ENCODE data around the gene CFAP68.

- TF ChIP-seq SP2 (IDR thresholded peaks at IDR 0.05; ENCODE audit: low read length) (no peak), RFX5 (IDR thresholded peaks at IDR 0.05; ENCODE audit: borderline replicate concordance, low read depth, low read length) (no peak), CTCF (IDR thresholded peaks at IDR 0.05; ENCODE audit: control extremely low read depth in 1 of 3, insufficient read depth in 1 of 3, low read depth in 1 of 3, low read length in 3 of 3) (no peak), GABPA (IDR thresholded peaks at IDR 0.05; ENCODE audit: borderline replicate concordance, insufficient read depth, low read length) (no peak), EZH2 (IDR thresholded peaks at IDR 0.05; ENCODE audit: low read depth, low read length, severe bottlenecking) (no peak), CHD1 (IDR thresholded peaks at IDR 0.05; ENCODE audit: low read depth, low read length) (no peak), CHD2 (IDR thresholded peaks at IDR 0.05; ENCODE audit: low read length) (no peak), SP1 (IDR thresholded peaks at IDR 0.05; ENCODE audit: low read depth, low read length) (no peak), EP300 (IDR thresholded peaks at IDR 0.05; ENCODE audit: borderline replicate concordance in 1 of 2, low read depth in 2 of 2, low read length in 2 of 2) (no peak)
These were observed 258 bp downstream of the CFAP68 start for GRCh38 chr11:111879637-111879960.
